Measurements from ENCODE around the gene CNTNAP3.
"Not testable (repeated sequence)": the region's sequence is repeated elsewhere in the genome, so short reads cannot be mapped to it uniquely, and the experiment has no call there.

CNTNAP3 gene

DNA sequence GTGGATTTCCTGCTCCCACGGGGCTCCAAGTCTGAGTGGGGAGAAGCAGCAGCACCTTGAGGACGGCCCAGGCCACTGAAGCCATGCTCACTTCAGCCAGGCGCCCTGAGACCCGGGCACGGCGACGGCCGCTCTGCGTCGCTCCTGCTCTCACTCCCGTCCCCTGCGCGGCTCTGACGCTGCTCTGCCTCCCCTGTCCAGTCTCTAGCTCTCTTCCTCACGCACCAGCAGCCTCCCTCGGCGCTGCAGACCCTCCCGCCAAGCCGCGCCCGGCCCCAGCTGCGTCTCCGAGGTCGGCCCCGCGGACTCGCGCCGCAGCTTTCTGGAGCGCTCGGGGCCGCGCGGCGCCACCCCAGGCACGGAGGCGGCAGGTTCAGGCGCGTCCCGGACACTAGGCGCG is at the start of gene CNTNAP3:
TSS of gene CNTNAP3 (minus strand) at position 188 of the 400 bp plus-strand sequence. CDS start at position 85, 103 bp downstream.
- DNase-seq = not testable (repeated sequence)

DNA sequence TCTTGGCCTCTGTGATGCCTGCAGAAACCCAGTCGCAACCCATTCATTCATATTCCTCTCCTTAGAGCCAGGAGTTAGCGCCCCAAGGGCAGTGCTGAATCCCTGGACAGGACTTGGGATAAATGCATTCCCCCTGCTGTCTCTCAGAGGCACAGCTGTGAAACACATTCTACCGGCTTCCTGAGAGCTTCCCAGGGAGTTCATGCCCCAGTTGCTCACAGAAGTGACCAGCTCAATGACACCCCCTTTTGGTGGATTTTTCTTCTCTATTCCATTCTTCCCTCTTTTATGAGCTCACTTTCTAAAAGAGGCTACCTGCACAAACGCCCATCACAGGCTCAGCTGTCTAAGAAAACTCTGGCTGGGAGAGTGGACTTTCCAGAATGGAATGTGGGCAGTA is 8.0 kb downstream of the CNTNAP3 start:
- not testable (repeated sequence) for DNase-seq

DNA sequence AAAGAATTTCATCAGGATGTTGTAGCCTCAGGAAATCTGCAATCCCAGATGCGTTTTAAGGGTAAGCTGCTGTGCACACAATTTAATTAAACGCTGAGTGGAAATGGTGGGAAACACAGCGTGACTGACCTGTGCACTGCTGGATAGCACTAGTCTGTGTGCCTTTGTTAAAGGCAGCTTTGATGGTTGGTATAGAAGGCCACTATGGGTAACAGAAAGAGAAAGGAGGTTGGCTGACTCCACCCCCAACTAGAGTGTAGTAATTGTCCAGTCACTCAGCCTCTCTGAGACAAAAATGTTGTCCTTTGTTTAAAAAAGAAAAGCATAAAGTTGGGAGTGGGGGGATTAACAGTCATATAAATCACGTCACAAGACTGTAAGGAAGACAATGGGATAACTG is 45.5 kb downstream of the CNTNAP3 start:
- DNase-seq = not testable (repeated sequence)

DNA sequence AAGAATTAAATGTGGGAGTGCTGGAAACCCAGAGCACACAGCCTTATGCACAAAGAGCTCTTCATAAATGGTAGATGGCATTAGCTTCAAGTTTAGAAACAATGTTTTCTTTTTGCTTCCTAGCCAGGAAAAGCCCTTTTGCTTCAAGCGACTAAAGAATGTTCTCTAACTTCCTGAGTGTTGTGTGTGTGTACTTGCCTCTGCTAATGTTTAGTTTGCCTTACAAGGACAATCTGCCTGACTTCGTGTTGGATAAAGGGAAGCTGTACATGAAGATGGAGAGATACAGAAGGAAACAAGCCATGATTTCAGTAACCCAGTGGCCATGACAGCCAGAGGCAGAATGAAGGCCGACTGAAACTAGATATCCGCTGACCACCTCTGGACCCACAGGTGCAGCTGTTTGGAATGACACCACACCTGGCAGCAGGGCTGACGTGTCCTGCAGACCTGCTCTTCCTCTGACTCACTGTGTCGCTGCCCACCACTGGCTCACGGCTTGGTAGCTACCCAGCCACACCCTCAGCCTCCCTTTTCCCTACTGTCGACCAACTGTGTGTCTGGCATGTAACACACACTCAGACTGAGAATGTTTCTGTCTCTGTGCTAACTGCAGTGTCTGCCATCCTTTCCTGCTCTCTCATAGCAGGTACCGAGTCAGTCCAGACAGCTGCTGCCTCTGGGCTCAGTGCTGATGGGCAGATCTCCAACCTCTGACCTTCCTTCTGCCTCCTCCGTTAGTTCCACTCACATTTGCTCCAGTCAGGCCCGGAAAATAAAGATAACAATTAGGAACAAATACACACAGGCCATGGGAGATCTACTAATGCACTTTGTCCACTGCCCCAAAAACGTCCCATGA is 55.6 kb downstream of the CNTNAP3 start:
- not testable (repeated sequence) for DNase-seq

DNA sequence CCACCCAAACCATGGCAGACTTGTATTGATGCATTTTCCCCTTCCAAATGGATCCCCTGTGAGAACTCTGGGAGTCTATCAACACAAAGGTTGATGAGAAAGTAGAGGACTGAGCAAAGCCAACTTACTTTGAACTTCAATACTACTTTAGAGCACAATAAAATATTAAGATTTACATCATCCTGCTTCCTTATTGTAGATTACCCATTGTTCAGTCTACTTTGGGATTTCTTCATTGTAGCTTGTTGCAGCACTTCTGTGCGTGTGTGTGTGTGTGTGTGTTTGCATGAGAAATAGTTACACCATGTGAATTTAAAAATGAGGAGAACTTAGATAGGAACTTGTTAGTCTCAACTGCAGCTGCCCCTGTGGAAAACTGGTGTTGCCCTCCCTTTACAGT is 72.0 kb downstream of the CNTNAP3 start:
- not testable (repeated sequence) for DNase-seq

DNA sequence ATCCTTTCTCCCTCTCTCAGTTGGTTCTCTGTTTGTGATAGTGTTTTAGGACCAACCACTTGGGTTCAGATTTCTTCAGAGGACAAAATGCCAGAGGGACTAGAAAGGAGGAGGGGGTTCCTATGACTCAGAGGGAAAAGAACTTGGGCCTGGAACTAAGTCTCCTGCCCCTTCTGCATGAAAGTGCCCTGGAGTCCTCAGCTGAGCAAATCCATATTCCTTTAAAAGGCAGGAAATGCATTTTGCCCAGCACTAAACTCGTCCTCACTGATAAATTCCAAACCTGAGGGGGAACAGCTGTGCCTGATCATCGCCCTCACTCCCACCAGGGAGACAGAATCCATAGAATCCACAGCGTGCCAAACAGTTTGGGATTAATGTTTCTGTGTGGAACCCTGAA is 78.2 kb downstream of the CNTNAP3 start:
- DNase-seq = not testable (repeated sequence)

DNA sequence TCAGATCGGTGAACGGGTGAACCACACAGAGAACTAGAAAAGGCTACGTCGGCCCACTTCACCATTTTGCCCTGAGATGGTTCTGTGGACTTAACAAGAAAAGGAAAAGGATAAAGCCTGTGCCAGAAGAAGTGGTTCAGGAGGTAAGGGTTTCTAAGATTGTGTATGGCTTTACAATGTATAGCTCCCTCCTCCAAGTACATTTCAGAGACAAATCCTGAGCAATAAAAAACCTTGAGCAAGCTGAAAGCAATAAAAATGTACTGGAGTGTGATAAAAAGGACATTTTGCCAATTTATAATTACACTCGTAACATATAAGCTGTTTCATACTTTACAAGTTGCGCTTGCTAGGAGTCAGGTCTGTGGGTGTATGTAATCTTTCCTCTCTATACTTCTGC is 81.3 kb downstream of the CNTNAP3 start:
- DNase-seq = not testable (repeated sequence)

DNA sequence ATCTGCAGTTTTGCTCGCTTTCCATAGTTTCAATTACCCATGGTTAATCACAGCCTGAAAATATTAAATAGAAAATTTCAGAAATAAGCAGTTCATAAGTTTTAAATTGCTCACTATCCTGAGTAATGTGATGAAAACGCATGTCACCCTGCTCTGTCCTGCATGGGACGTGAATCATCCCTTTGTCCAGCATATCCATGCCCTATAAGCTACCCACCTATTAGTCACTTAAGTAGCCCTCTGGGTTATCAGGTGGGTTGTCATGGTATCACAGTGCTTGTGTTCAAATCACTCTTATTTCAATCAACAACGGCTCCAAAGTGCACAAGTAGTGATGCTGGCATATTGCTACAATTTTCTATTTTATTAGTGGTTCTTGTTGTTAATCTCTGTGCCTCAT is 82.1 kb downstream of the CNTNAP3 start:
- not testable (repeated sequence) for DNase-seq

DNA sequence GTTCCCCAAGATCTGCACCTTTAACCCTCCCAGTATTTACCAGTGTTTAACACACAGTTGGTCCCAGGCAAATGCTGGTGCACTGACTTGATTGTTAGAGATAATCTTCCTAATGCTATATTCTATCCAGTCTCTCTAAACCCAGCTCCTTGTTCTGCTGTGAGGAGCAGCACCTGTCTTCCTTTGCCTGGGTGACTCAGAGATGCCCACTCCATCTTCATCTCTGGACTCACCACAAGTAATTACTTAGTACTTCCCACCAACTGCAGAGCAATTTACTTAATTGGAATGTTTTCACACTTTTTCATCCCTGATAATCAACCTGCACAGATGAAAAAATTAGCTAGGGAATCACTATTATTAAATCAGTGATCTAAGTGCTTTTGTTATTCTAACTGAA is 87.6 kb downstream of the CNTNAP3 start:
- DNase-seq = not testable (repeated sequence)

DNA sequence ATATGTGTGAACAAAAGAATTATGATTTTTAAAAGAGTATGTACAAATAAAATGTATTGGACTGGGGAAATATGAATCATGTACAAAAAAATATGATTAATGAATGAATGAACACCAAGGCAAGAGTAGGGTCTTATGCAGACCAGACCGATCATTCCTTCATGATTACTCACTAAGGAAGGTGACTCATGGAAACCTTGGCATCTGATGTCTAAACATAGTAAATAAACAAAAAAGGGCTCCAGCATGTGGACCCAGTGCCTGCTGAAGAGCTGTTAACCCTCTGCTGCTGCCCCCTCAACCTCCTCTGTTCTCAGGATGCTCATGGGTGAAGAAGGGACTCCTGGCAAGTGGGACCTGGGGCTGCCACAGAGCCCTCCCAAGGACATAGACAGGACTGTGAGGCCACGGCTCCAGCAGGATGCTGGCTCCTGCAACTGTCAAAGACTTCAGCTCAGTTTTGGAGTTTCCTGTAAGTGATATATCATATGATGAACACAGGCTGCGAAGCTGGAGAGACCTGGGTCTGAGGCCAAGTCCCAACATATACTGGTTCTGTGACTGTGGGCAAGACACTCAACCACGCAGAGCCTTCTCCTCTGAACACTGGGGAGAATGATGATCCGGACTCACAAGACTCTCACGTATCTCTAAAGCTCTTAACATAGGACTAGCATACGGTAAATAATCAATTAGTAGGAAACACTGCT is 89.8 kb downstream of the CNTNAP3 start:
- DNase-seq = not testable (repeated sequence)

DNA sequence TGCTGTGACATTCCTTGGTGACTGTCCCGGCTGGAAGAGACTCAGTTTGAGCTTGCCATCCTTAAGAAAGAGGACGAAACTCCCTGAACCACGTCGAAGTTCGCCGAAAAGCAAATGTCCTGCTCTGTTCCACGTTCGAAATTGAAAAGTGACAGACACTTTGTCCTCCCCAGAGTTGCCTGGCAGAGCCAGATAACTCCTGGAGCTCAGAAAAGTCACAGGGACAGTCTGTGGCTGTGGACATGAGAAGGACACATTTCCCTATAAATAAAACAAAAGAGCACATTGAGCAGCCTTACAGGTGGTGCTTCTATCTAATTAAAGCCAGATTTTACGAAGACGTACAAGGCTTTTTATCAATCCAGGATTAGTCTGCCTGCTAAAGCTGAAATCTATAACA is 116.6 kb downstream of the CNTNAP3 start:
- DNase-seq = not testable (repeated sequence)

DNA sequence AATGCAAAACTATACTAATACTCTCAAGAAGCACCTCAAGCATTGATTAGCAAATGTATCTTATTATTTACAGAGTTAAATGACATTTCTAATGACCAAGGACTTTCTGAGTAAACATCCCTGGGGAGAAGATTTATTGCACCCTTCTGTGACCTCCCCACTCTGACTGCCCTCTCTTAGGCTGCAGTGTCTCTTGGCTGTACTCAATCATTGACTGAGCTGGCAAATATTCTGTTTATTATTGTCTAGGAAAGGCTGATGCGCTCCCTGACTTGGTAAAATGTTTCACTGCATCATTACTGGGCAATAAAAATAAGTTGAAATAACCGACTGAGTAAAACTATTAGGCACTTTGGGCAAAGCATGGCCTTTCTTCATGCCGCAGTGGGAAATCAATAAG is 130.3 kb downstream of the CNTNAP3 start:
- DNase-seq = not testable (repeated sequence)

DNA sequence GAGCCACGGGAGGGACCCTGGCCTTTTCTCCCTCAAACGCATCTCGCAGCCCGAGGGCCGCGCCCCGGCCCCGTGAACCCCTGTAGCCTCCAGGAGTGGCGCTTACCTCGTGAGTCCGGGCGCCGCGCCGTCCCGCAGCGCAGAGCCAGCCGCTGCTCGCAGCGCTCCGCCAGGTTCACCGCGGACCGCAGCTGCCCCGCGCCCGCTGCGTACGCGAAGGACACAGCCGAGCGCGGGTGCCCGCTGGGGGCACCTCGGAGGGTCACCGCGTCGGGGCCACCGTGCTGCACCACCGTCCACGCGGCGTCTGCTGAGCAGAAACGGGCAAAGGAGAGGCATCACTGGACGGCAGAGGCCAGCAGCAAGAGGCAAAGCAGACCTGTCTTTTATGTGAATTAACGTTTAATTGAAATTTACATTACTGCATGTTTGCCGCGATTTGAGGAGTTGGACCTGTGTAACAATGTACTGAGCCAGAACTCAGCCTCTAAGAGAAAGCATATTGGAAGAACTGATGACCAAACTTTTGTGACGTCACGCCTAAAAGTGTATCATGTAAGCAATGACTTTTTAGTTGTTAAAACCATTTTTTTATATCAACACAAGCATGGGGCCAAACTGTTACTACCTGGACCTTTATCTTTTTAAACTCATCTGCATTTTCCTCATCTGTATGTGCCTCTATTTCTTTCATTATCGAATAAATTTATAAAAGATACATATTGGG is 155.0 kb downstream of the CNTNAP3 start:
- DNase-seq = not testable (repeated sequence)

DNA sequence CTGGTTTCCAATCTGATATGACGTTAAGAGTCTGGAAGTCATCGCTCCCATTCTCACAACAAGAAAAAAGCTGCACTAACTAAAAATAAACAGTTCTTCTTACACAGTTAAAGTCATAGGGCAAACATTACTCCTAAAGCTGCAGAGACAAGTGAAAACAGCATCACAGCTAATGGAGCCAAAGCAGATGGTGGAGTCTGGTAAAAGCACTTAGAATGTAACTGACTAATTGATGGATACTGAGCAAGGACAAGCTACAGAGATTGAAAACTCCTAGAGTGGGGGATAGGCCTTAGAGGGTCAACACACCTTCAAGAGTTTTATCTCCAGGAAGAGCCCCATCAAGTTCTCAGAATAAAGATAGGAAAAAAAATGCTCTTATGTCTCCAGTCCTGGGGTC is 166.6 kb downstream of the CNTNAP3 start:
- DNase-seq = not testable (repeated sequence)

DNA sequence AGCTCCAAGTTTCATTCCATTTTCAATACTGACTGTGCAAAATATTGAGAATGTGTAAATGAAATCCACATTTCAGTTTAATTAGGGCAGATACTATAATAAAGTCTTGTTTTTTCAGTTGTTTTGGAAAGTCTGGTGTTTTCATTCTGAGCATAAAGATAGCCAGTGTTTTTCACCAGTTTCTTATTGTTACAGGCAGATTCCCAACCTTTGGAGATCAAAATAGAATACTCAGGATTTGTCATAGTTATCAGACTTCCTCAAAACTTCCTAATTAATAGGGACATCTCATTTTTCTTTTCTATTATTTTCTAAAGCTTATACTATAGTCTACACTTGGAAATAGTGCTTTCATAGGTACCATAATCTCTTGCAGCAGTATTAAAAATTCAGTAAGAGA is 176.2 kb downstream of the CNTNAP3 start:
- not testable (repeated sequence) for DNase-seq

DNA sequence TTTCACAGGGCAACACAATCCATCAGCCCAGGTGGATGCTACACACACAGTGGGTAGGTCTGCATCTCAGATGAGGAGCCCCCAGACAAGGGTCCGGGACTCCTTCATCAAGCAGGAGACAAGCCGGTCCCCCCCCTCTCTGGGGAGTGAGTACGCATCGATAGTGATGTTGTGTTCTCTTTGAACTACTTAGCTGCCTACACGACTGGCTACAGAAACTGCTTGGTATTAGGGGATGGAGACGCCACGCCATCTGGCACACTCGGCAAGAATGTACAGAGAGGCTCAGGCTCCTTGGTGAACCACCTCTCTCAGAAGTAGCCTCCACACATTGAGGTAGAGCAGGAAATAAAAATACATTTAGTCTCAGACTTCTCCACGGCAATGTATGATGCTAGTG is 179.8 kb downstream of the CNTNAP3 start:
- no peak for DNase-seq

DNA sequence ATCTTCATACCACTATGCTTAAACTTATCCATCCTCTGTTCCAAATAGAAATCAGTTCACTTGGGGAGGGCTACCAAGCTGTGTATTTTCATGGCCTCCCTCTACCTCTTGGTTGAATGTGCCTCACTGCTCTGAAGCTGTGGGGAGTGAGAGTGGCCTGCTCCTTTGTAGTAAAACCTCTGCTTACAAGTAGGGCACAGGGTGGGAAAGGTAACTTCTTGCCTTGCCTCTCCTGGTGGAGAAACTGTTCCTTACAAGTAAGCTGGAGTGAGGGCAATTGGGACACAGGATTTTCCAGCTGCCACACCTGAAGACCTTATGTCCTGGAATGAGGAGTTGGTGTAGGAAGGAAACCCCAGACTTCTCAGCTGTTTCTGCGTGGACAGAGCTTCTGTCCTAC is 190.8 kb downstream of the CNTNAP3 start:
- DNase-seq = not testable (repeated sequence)

DNA sequence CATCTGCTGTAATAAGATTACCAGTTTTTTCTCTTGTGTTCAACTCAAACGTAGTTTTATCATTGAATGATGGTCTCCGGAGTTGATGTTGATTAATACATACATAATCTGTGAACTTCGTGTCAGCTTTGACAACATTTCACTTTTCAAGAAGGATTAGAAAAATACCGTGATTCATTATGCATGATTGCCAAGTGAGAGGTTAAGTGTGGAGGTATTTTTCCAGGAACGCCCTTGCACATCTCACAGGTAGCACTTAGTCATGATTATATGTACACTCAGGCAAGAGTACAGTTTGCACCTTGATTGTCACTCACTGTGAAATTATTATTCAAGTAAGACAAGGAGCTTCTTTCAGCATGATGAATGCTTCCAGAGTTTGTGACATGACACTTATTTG is 202.7 kb downstream of the CNTNAP3 start:
- DNase-seq = not testable (repeated sequence)

DNA sequence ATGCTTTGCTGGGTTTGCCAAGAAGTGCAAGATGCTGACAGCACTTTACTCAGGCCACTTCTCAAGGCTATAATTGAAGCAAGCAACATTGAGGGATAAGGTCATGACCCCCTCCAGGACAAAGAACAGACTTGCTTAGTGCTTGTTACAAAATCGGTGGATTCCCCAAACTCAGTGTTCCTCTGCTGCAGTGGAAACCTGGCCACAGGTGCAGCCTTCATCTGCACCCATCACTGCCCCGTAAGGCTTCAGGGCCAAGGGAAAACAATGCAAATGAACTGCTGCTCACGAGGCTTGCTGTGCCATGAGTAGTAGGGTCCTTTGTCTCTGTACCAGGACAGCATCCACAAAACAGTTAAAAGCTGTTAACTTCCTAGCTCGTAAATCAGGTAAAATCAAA is 205.4 kb downstream of the CNTNAP3 start:
- not testable (repeated sequence) for DNase-seq

DNA sequence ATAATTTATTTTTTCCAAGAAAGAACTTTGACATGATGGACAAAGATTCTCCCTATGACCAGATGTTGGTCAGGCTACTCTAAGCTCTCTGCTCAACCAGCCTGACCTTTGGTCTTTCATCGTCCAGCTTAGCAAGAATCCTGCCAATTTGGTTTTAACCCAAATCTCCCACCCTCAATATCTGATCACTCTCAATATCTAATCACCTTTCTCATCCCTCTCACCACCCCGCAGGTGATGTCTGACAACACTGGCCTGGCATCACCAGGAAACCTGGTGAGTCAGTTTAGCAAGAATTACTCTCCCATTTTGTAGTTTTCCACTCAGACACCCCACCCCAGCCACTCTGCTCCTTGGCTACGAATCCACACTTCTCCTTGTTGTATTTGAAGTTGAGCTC is 207.9 kb downstream of the CNTNAP3 start:
- not testable (repeated sequence) for DNase-seq

DNA sequence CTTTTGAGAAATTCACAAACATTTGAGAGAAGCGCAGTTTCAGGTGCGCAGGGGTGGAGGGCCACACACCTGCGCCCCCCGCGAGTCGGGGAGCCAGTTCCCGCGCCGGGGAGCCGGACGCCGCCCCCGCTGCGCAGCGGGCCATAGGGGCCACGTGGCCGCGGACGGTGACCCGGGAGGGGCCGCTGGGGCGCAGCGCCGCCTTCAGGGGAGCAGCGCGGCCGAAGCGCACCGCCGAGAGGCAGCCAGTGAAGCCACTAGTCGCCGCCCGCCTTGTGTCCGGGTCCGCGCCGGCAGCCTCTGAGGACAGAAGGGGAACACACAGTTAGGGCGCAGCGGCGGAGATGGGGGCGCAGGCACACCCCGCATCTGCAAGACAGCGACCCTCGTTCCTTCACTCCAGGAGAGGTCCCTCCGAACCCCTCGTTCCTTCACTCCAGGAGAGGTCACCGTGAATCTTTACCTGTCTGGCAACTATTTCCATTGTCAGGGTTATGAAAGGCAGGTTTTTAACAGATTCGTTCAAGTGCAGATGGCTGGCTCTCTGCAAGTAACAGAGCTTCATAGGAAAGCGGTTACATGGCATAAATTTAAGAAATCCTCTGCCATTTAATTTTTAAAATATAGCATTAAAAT is 209.2 kb downstream of the CNTNAP3 start:
- DNase-seq = not testable (repeated sequence)

DNA sequence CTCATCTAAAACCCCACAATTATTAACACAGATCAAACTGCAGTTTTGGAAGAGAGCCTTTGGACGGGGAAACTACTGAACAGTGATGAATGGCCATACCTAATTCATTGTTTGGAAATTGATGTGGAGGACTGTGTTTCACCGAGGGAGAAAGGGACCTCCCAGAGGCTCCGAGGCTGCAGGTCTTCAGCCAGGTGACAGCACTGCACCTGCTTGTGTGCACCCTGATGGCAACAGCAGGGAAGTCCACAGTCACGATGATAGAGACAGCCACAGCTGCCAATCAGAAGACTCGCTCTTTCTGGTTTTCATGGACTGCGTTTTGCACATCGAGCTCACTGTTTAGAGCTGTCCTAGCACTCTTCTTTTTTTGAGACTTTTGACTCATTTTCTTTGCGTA is 214.4 kb downstream of the CNTNAP3 start:
- DNase-seq = not testable (repeated sequence)

DNA sequence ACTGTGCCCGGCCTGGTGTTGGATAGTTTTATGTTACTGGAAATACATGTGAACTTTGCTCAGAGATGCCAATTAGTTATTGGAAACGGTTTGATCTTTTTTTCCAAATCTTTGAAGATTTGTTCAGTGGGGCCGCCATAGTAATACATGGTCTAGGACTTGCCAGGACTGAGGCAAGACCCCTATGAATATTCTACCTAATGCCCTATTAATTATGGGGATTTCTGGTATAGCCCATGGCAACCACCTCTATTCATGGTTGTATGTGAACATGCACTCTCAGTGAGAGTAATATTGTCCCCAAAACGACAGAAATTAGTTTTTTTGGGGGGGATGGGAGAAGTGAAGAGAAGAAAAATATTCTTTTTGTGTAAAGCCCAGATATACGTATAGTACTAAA is 220.3 kb downstream of the CNTNAP3 start:
- not testable (repeated sequence) for DNase-seq
